SU-DHL-6 (cell line): ENCODE measurements around the gene RHOH.

ENCODE experiments used
- EZH2phosphoT487 ChIP-seq: fragments of 200-600 bp; sonication (generic), shearing (Covaris generic); conservative IDR thresholded peaks from 2 replicates; pipeline ENCODE4 v1.6.1; 2018; ENCODE audit warnings: mild to moderate bottlenecking, antibody characterized with exemption, low read length, moderate library complexity, mixed read lengths
- TF ChIP-seq, protein P1 (sequence below): fragments of 200-600 bp; sonication (generic); IDR thresholded peaks from one replicate; pipeline ENCODE4 v1.5.1; 2017; ENCODE audit warnings: antibody characterized with exemption, mild to moderate bottlenecking, low read length, moderate library complexity; ENCODE audit not compliant: insufficient read depth, poor library complexity, severe bottlenecking

DNA sequence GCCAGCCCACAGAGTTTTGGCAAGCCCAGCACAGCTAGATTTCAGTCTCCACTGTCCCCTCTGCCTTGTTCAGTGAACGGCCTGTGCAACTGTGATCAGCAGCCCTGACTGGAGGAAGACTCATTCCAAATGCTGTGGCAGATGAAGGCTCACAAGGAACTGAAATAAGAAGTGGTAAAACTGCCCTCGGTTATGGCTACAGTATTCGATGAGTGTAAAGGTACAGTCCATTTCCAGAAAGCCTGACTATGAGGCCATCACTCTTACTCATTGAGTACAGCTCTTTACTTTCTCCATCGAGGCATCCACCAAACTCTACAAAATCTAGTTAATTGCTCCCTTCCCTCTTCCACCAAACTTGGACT lies 69.1 kb downstream of the RHOH start:
- TF ChIP-seq, protein P1, sequence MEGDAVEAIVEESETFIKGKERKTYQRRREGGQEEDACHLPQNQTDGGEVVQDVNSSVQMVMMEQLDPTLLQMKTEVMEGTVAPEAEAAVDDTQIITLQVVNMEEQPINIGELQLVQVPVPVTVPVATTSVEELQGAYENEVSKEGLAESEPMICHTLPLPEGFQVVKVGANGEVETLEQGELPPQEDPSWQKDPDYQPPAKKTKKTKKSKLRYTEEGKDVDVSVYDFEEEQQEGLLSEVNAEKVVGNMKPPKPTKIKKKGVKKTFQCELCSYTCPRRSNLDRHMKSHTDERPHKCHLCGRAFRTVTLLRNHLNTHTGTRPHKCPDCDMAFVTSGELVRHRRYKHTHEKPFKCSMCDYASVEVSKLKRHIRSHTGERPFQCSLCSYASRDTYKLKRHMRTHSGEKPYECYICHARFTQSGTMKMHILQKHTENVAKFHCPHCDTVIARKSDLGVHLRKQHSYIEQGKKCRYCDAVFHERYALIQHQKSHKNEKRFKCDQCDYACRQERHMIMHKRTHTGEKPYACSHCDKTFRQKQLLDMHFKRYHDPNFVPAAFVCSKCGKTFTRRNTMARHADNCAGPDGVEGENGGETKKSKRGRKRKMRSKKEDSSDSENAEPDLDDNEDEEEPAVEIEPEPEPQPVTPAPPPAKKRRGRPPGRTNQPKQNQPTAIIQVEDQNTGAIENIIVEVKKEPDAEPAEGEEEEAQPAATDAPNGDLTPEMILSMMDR, result no peak
- TF ChIP-seq EZH2phosphoT487, result no peak
